HG03342 (cell line): ENCODE measurements around the gene FUZ.
"Not testable (repeated sequence)": the region's sequence is repeated elsewhere in the genome, so short reads cannot be mapped to it uniquely, and the experiment has no call there.

Source experiments
- ATAC-seq: cut with Tn5 transposase; IDR thresholded peaks from one replicate; pipeline ENCODE4 v1.9.1; 2021; ENCODE audit warnings: mild to moderate bottlenecking, moderate library complexity; ENCODE audit not compliant: unreplicated experiment

Gene FUZ

DNA sequence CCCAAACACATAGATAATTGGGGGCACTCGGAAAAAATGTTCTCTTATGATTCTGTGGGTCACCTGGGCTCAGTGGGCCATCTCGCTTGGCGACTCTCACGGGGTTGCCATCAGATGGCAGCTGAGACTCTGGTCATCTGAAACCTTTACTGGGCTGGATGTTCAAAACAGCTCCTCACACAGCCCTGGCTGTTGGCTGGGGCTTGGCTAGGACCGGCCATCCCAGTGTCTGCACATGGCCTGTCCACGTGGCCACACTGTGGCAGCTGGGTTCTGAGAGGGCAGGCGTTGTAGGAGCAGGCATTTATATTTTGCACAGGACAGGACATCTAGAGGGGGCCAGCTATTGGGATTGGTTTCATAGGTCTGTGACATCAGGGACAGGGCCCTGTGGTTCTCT is 20.5 kb upstream of the FUZ start:
- ATAC-seq, result no peak

DNA sequence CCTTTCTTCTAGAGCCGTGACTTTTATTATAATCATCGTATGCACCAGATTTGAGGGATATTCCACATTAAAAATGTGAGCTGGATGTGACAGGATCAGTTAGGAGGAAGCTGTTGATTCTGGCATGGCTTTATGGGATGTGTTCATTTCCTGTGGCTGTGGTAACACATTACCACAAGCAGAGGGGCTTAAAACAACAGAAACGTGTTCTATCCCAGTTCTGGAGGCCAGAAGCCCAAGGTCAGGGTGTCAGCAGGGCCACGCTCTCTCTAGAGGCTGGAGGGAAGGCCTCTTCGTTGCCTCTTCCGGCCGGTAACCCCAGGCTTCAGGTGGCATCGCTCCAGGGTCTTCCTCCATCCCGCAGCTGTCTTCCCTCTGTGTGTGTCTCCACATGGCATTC is 19.5 kb upstream of the FUZ start:
- ATAC-seq, result no peak

DNA sequence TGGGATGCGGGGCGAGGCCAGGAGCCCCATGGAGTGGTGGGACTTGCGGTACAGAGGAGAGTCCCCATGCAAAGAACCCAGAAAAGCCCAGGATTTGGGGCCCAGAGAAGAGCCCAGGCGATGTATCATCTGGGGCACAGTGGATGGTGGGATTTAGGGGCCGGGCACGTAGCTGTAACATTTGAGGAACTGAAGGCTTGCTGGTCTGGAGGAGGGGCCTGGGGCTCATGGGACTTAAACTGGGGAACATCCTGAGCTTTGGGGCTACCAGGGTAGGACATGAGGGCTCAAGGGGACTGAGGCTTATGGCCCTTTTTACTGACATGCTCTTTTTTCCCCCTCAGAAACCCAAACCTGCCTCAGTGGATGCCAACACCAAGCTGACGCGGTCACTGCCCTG is 18.5 kb upstream of the FUZ start:
- ATAC-seq, result no peak

DNA sequence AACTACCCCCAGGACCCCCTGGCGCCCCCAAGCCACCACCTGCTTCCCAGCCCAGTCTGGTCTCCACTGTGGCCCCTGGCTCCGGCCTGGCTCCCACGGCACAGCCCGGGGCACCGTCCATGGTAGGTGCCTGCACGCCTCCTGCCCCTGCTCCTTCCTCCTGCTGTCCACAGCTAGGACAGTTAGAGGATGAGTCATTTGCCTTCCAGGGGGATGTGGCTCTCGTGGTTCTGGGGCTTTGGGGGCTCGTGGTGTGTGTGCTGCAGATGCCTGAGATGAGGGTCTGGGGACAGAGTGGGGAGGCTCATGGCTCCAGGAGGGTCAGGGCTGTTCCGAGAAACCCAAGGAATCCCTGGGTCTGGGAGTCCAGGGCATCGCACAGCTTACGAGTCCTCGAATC is 17.7 kb upstream of the FUZ start:
- no peak for ATAC-seq

DNA sequence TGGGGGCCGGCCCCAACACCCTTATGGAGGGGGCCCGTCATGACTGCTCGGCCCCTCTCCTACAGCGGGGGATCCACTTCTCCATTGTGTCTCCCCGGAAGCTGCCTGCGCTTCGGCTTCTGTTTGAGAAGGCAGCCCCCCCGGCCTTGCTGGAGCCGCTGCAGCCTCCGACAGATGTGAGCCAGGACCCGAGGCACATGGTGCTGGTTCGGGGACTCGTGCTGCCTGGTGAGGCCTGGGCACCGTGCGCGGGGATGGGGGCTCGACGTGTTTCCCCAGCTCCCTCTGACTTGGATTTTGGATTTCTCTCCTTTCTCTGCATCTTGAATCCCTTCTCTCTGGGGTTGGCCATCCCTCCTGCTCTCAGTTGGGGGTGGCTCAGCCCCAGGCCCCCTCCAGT is 16.6 kb upstream of the FUZ start:
- ATAC-seq, result no peak

DNA sequence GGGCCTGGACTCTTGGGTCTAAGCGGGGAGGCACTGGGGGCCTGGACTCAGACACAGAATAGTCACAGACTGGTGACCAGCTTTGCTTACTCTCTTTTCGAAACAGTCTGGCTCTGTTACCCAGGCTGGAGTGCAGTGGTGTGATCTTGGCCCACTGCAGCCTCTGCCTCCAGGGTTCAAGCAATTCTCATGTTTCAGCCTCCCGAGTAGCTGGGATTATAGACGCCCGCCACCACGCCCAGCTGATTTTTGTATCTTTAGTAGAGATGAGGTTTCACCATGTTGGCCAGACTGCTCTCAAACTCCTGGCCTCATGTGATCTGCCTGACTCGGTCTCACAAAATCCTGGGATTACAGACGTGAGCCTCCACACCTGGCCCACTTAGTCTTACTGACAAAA is 16.1 kb upstream of the FUZ start:
- no peak for ATAC-seq

DNA sequence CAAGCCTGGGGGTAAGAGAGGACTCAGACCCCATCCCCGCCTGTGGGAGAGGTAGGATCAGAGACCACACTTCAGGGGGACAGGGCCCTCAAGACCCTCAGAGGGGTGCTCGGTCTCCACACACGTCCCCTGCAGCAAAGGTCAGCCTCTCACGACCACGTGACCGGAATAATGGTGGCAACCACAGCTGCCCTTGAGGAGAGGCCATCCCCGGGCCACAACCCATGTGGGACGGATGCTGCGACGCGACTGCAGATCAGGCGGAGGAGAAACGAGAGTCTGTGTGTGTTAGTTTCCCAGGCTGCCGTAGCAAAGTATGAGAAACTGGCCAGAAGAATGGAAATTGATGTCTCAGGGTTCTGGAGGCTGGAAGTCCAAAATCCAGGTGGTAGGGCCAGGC is 13.9 kb upstream of the FUZ start:
- ATAC-seq, result no peak

DNA sequence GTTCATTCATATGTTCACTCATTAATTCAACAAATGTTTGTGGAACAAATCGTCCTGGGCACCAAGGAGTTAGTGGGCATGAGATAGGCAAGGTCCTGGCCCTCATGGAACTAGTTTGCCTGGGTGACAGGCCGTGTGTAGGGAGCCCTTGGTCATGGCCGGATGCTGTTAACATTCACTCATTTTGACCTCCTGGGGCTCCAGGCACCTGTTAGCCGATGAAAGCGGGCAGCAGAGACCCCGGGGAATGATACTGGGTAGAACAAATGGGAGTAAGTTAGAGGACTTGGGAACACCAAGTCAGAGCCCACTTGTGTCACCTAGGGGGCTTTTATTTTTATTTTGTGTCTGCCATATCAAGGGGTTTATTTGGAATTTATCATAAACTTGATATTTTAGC is 11.6 kb upstream of the FUZ start:
- ATAC-seq, result no peak

DNA sequence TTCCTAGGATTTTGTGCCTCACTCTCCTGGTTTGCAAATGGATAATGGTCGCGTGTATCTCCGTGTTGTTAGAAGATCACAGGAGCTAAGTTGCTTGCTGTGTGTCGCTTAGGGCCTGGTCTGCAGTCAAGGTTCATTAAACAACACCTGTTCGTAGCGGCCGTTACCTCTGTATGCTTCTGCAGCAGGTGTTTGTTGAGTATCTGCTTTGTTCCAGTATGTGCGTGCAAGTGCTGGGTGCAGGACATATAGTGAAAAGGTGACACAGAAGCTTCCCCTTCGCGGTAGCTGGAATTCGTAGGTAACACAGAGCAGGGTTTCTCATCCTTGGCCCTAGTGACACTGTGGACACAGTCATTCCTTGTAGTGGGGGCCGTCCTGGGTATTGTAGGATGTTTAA is 10.4 kb upstream of the FUZ start:
- ATAC-seq, result no peak

DNA sequence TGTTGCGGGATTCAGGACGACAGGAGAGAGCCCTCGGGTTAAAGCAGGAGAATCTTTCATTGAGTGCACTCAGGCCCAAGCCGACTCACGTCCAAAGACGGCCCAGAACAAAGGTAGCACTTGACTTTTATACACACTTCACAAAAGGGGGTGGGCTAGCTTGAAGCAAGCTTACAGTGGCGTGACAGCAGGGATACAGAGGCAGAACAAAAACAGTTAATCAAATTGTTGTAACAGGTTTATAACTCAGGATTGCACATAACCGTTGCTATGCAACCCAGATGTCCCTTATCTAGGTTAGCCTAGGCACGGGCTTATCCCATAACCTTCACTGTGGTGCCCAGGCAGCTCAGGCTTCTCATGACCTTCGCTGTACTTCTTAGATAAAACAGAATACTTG is 7.0 kb upstream of the FUZ start:
- no peak for ATAC-seq

DNA sequence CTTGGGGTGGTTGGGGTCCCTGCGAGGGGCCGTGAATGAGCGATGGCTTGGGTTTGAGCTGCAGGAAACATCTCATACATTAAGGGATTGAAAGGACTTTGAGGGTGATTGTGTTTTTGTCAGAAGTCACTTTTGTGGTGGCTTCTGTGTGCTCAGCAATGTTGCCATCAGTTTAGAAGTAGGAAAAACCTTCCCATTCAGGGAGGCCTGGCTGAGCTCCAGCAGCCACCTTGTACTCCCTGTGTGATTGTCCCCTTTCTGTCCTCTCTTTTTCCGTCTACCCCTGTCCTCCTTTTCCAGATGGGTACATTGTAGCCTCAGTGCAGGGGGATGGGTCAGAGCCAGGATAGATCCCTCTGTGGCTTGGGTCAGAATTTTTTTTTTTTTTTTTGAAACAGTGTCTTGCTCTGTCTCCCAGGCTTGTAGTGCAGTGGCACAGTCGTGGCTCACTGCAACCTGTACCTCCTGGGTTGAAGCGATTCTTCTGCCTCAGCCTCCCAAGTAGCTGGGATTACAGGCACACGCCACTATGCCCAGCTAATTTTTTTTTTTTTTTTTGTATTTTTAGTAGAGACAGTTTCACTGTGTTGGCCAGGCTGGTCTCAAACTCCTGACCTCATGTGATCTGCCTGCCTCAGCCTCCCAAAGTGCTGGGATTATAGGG is 6.5 kb upstream of the FUZ start:
- not testable (repeated sequence) for ATAC-seq

DNA sequence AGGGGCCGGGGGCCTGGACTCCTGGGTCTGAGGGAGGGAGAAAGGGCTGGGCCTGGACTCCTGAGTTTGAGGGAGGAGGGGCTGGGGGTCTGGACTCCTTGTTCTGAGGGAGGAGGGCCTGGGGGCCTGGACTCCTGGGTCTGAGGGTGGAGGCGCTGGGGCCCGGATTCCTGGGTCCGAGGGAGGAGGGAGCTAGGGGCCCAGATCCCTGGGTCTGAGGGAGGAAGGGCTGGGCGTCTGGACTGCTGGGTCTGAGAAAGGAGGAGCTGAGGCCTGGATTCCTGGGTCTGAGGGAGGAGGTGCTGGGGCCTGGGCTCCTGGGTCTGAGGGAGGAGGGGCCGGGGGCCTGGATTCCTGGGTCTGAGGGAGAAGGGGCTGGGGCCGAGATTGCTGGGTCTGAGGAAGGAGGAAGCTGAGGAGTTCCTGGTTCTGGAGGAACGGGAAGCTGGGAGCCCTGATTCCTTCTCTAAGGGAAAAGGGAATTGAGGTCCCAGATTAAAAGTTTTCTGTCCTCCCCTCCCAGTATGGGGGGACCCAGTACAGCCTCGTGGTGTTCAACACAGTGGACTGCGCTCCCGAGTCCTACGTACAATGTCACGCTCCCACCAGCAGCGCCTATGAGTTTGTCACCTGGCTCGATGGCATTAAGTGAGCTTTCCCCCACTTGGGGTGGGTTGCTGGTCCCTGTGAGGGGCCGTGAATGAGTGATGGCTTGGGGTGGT is 5.7 kb upstream of the FUZ start:
- ATAC-seq, result no peak

DNA sequence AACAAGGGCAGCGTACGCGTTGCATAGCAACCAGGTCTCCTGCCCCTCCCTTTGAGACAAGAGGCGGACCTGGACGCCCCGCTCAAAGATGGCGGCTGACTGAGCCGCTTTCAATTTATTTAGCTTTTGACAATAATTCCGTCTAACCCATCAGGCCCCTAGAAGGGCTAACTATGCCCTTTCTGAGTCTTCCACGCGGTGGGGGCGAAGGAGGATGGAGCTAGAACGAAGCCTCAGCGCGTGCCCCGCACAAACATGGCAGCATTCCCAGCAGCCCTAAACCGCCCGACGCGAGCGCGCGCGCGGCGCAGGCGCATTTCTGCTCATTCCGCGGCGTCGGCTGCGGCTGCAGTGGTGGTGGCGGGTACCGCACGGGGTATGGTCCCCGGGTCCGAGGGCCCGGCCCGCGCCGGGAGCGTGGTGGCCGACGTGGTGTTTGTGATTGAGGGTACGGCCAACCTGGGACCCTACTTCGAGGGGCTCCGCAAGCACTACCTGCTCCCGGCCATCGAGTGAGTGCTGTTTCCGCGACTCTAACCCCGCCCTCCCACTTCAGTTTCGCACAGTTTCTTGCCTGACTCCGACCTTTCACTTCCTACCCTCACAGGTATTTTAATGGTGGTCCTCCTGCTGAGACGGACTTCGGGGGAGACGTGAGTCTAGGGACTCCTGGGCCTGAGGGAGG is 5.0 kb upstream of the FUZ start, which contains the start of gene MED25:
Gene MED25, plus strand, starts transcription at position 326 of the 685 bp plus-strand sequence. Its CDS starts 53 bp downstream, at position 379.
- peak; percentile 52 for ATAC-seq

DNA sequence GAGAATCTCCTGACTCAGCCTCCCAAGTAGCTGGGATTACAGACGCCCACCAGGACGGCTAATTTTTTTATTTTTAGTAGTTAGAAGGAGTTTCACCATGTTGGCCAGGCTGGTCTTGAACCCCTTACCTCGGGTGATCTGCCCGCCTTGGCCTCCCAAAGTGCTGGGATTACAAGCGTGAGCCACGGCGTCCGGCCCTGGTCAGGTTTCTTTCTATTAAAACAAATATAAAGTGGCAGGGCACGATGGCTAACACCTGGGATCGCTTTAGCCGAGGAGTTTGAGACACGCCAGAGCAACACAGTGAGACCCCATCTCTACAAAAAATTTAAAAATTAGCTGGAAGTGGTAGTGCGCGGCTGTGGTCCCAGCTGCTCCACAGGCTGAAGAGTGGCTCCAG is 3.5 kb upstream of the FUZ start:
- ATAC-seq, result no peak

DNA sequence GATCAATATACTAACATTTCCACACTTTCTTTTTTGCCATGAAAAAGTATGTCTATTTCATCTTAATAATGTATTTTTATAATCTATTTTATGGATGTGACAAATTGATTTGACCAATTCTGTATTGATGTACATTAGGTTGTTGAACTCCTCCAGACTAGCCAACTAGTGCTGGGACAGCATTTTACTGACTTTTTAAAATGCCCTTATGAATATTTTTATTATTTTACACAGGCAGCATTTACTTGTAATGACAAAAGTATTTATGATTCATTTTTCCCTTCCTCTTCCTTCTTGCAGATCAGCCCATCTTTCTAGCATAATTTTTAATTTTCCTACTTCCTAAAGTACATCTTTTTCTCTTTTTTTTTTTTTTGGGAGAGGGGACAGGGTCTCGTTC is 918 bp upstream of the FUZ start:
- no peak for ATAC-seq

DNA sequence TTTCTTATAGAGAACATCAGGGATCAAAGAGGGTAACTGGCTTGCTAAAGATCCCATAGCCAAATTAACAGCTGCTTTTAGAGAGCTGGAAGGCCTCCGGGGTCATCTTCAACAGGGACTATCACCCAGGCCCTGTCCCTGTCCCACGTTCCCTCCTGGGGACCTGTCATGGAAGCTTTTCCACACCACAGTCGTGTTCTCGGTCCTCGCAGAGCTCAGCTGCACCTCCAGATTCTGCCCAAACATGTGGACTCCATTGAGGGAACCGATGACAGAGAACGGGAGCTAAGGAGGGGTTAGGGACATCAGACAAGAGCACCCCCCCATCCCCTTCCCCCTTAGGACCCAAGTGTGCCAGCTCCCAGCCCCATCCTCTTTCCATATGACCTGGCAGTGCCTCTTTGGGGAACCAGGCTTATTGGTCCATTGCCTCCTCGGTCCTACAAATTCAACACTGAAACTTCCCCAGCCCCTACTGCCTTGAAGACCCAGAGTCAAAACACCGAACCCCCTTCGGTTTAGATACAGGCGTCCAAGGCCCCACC is 568 bp downstream of the FUZ start:
- no peak for ATAC-seq

DNA sequence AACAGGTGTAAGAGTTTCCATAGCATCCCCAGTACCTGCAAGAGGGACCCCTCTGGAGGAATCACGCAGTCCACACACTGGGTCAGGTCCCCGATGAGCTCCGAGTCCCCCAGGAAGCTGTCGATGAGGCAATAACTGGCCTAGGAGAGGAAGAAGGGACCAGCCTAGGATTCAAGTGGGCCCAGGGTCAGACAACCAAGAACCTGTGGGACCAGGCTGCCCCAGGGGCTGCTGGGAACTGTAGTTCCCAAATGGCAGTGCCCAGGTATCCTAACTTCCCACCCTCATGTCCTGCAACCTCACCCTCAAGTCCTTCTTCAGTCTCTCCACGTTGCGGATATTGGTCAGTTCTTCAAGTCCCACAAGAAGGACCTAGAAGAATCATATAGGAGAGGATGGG is 1.8 kb downstream of the FUZ start:
- ATAC-seq, result no peak

DNA sequence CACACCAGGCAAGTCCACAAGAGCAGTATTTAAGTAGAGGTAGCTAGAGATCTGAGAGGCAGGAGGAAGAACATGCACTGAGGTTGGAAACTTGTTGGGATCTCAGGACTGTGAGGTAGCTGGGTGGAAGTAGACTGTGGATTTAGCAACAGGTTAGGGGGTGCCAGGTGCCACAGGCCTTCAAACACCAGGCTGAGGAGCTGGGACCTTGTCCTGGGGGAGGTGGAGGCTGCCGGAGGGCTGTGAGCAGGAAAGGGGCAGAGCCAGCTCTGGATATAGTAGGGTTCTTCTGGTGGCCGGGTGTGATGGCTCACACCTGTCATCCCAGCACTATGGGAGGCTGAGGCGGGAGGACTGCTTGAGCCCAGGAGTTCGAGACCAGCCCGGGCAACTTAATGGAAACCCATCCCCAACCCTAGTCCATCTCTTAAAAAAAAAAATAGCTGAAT is 3.1 kb downstream of the FUZ start:
- no peak for ATAC-seq

DNA sequence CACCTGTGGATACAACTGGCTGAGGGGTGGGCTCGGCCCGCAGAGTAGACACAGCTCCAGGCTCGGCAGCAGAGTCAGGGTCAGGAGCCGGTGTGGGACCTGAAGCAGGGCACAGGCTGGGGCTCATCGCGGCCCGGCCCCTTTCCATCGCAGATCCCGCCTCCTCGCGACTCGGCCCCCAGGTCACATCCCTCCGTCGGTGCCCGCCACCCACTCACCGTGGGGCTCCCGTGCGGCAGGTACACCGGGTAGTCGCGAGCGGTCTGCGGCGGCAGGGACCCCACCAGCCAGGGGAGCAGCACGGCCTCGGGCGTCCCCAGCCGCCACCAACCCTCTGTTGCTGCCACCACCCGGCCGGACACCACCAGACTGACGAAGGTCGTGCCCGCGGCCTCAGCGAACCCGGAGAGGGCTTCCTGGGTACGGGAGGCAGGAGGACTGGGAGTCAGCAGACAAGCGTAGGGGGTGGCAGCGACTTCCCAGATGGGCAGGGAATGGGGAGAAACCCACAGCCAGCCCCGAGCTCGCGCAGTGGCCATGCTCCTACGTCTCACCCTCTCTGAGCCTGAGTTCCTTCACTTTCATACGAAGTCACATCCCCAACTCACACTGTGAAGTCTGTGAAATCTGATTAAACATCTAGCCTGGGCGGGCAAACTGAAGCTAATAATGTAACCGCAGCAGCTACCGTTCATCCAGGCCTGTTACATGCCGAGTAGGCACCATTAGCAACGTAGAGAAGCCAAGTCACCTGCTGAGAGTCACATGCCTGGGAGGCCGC is 3.7 kb downstream of the FUZ start:
- no peak for ATAC-seq

DNA sequence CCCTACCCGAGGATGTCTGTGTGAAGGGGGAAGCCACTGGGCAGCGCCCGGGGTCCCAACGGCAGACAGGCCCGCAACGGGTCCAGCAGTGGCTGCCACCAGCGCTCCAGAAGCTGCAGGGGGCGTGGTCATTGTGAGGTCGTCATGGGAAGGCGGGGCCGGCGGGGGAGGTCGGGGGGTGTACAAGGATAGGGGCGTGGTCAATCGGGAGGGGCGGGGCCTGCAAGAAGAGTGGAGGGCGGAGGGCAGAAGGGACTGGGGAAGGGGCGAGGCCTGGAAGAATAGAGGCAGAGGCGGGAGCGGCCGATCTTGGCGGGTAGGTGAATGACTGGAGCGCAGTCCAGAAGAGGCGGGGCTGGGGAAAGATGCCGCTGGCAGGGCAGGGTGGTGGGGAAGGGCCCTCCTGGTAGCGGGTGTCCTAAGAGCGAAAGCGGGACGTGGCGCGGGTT is 4.4 kb downstream of the FUZ start:
- no peak for ATAC-seq
